HepG2 (cell line): ENCODE measurements around the gene TCF19. TPM values are rescaled to one million over a fixed set of nuclear protein-coding genes. Genes with fewer than 3 reads are reported as not detected.
A peak's percentile ranks its signal among the peaks of the same experiment; 100 is the strongest.

Experiments
- ARID4A ChIP-seq: sonication (generic); formaldehyde crosslinking; IDR thresholded peaks from 2 replicates; pipeline ENCODE4 v1.5.0; 2020; ENCODE audit warnings: mild to moderate bottlenecking, missing genetic modification reagents, borderline replicate concordance
- ATF4 ChIP-seq, 2 experiments: fragments of 450-650 bp in 1 of 2; sonication (generic) in 1 of 2; formaldehyde crosslinking; IDR thresholded peaks; 2 replicates each; pipeline versions ENCODE4 v1.5.0 to v1.8.0; 2020 to 2022; ENCODE audit warnings: mild to moderate bottlenecking in 1 of 2, missing genetic modification reagents in 1 of 2
- ATM ChIP-seq: fragments of 450-650 bp; IDR thresholded peaks from 2 replicates; pipeline ENCODE4 v1.7.1; 2017; ENCODE audit warnings: mild to moderate bottlenecking, borderline replicate concordance
- CREB1 ChIP-seq, 2 experiments: fragments of 450-650 bp in 1 of 2; IDR thresholded peaks; 2 replicates each; pipeline ENCODE4 v1.6.1; 2016 to 2017; ENCODE audit warnings: control low read depth in 1 of 2, mild to moderate bottlenecking in 1 of 2, missing compliant biosample characterization in 1 of 2, missing genetic modification characterization in 1 of 2
- FOXP4 ChIP-seq: sonication (generic); formaldehyde crosslinking; IDR thresholded peaks from 2 replicates; pipeline ENCODE4 v1.4.0; 2020; ENCODE audit warnings: missing genetic modification reagents
- HOXA3 ChIP-seq: sonication (generic); formaldehyde crosslinking; IDR thresholded peaks from 2 replicates; pipeline ENCODE4 v1.5.0; 2020; ENCODE audit warnings: missing genetic modification reagents
- IKZF5 ChIP-seq: IDR thresholded peaks from 2 replicates; pipeline ENCODE4 v1.6.1; 2018; ENCODE audit warnings: missing genetic modification reagents, mild to moderate bottlenecking, missing compliant biosample characterization
- JDP2 ChIP-seq: sonication (generic); formaldehyde crosslinking; IDR thresholded peaks from 2 replicates; pipeline ENCODE4 v1.8.1; 2022; ENCODE audit warnings: missing genetic modification reagents, borderline replicate concordance
- KLF12 ChIP-seq: sonication (generic); formaldehyde crosslinking; IDR thresholded peaks from 2 replicates; pipeline ENCODE4 v1.4.0; 2020; ENCODE audit warnings: missing genetic modification reagents, borderline replicate concordance
- MAFK ChIP-seq, 2 experiments: IDR thresholded peaks in 1 of 2; conservative IDR thresholded peaks in 1 of 2; 2 replicates each; pipeline ENCODE4 v1.6.1; 2011; ENCODE audit warnings: improper control_type of control experiment in 2 of 2, low read length in 2 of 2
- NCOA1 ChIP-seq: sonication (generic); formaldehyde crosslinking; IDR thresholded peaks from 2 replicates; pipeline ENCODE4 v1.9.0; 2021; ENCODE audit warnings: missing genetic modification reagents
- NFKBIZ ChIP-seq: IDR thresholded peaks from 2 replicates; pipeline ENCODE4 v1.6.1; 2018; ENCODE audit warnings: missing genetic modification reagents, missing compliant biosample characterization
- NR2F6 ChIP-seq, 2 experiments: IDR thresholded peaks; 2 replicates each; pipeline ENCODE4 v1.6.1; 2016; ENCODE audit warnings: antibody characterized with exemption in 1 of 2, mild to moderate bottlenecking in 1 of 2
- PBX3 ChIP-seq: sonication (generic); formaldehyde crosslinking; IDR thresholded peaks from 2 replicates; pipeline ENCODE4 v1.8.1; 2023; ENCODE audit warnings: missing genetic modification reagents, inconsistent platforms, borderline replicate concordance
- RARA ChIP-seq: IDR thresholded peaks from 2 replicates; pipeline ENCODE4 v1.6.1; 2016; ENCODE audit warnings: missing genetic modification reagents, missing compliant biosample characterization
- RFXANK ChIP-seq: IDR thresholded peaks from 2 replicates; pipeline ENCODE4 v1.6.1; 2016
- SMC3 ChIP-seq: IDR thresholded peaks from 2 replicates; pipeline ENCODE4 v1.6.1; 2011; ENCODE audit warnings: low read length, improper control_type of control experiment
- TEAD3 ChIP-seq: optimal IDR thresholded peaks from 2 replicates; pipeline ENCODE3; 2016; ENCODE audit warnings: borderline replicate concordance
- THAP11 ChIP-seq: IDR thresholded peaks from 2 replicates; pipeline ENCODE4 v1.6.1; 2016; ENCODE audit warnings: missing biosample characterization, missing genetic modification reagents
- YEATS4 ChIP-seq: sonication (generic); formaldehyde crosslinking; IDR thresholded peaks from 2 replicates; pipeline ENCODE4 v1.4.0; 2020; ENCODE audit warnings: missing genetic modification reagents, borderline replicate concordance
- polyA plus RNA-seq, 8 experiments: library from polyadenylated mRNA; depleted of rRNA in 3 of 8; stranded (reverse) in 7 of 8; unstranded in 1 of 8; fragments of >200 nt; fragmentation: Illumina TruSeq in 4 of 8; extraction: Trizol in 4 of 8; gene quantifications; 2 replicates each; pipeline versions ENCODE4 v1.2.1 to v1.2.3, GENCODE V29; 2011 to 2016; ENCODE audit warnings: low read depth in 4 of 8, missing spikeins in 1 of 8, mixed read lengths in 1 of 8; ENCODE audit not compliant: insufficient read depth in 1 of 8
- total RNA-seq, 5 experiments: library from RNA; depleted of rRNA; stranded (reverse); fragments of >200 nt; fragmentation: Illumina TruSeq; extraction: Trizol; gene quantifications; 2 replicates each; pipeline ENCODE4 v1.2.3, GENCODE V29; 2016; ENCODE audit warnings: low read depth in 1 of 5

TCF19 gene
- total and polyA plus RNA-seq, 2 of the 13 experiments (the other 11 are each of a cell fraction or from before 2014, with no cell fraction given), result 4.9 to 22.2 TPM

DNA sequence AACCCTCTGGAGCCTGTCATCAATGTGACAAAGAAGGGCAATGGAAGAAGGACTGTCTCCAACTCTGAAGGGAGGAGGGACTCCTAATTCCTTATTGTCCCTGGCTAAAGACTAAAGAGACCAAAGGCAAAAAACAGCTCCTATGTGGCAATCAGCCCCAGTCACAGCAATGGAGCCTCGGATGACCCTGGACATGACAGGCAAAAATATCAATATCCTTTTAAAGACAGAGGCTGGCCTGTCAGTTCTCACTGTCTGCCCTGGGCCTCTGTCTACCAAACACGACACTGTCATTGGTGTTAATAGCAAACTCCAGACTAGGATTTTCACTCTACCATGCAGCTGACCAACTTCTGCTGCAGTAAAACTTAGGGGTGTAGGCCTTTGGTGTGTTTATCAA lies 50.1 kb downstream of the TCF19 start (continued):
- TF ChIP-seq FOXP4 (CRISPR knock-in tag) (peak; percentile 32; the same call in 1 of the 2 replicates), ATF4 (CRISPR knock-in tag; IDR thresholded peaks at IDR 0.05) (no peak), NR2F6 (IDR thresholded peaks at IDR 0.05) (peak; percentile 18; the same call in 1 of the 2 replicates), NR2F6 (CRISPR knock-in tag; IDR thresholded peaks at IDR 0.05) (peak; percentile 59; the same call in 1 of the 2 replicates), SMC3 (0 out of 2 replicates have a peak, but pooled peaks have one; percentile 9), RFXANK (no peak), THAP11 (CRISPR knock-in tag) (0 out of 2 replicates have a peak, but pooled peaks have one; percentile 24), RARA (CRISPR knock-in tag) (peak; percentile 57), NCOA1 (CRISPR knock-in tag) (0 out of 2 replicates have a peak, but pooled peaks have one; percentile 54), NFKBIZ (CRISPR knock-in tag) (0 out of 2 replicates have a peak, but pooled peaks have one; percentile 31), KLF12 (CRISPR knock-in tag) (0 out of 2 replicates have a peak, but pooled peaks have one; percentile 42), ATM (no peak), IKZF5 (CRISPR knock-in tag) (peak; percentile 23; the same call in 1 of the 2 replicates), TEAD3 (CRISPR knock-in tag) (peak; percentile 41), ARID4A (CRISPR knock-in tag) (peak; percentile 33; the same call in 1 of the 2 replicates), MAFK (conservative IDR thresholded peaks at IDR 0.05 in 1 of 2, IDR thresholded peaks at IDR 0.05 in 1 of 2; ENCODE audit: low read length in 2 of 2) (no peak), YEATS4 (CRISPR knock-in tag) (peak; percentile 56; the same call in 1 of the 2 replicates), JDP2 (CRISPR knock-in tag) (no peak), CREB1 (IDR thresholded peaks at IDR 0.05) (no peak), CREB1 (CRISPR knock-in tag; IDR thresholded peaks at IDR 0.05) (0 out of 2 replicates have a peak, but pooled peaks have one; percentile 8), PBX3 (CRISPR knock-in tag) (no peak), HOXA3 (CRISPR knock-in tag) (peak; percentile 69; the same call in 1 of the 2 replicates)
